H1 (cell line): ENCODE data around the gene BLVRA. TPM values are rescaled to one million over a fixed set of nuclear protein-coding genes. Genes with fewer than 3 reads are reported as not detected.
A peak's percentile ranks its signal among the peaks of the same experiment; 100 is the strongest.

ENCODE experiments used
- CTCF ChIA-PET: fragments of 300-600 bp; sonication (Branson Sonifier 250); formaldehyde crosslinking; loops from one replicate; lab custom pipeline; 2021; ENCODE audit not compliant: partially characterized antibody; lab: Charles Lee
- POLR2A ChIA-PET: fragments of 300-600 bp; sonication (Branson Sonifier 250); formaldehyde crosslinking; loops from one replicate; lab custom pipeline; 2021; ENCODE audit warnings: inconsistent platforms; ENCODE audit not compliant: partially characterized antibody; lab: Charles Lee
- DNase-seq, 2 experiments: peaks; one replicate each; pipeline versions ENCODE4 v3.0.0 to v3.0.0-alpha.2; 2010 to 2022; ENCODE audit warnings: low spot score in 2 of 2, low read depth in 1 of 2, mixed read lengths in 1 of 2
- FAIRE-seq: peaks from 2 replicates; lab custom pipeline; 2011; peaks lifted over from hg19 to GRCh38; lab: Jason Lieb, UNC
- H2AFZ ChIP-seq: 2 replicates; pipeline ENCODE4 v1.8.1; 2012; ENCODE audit warnings: low read length, inconsistent platforms
- H2AK5ac ChIP-seq: 2 replicates; pipeline ENCODE4 v1.6.1; 2013; ENCODE audit warnings: low read depth, low read length
- H2BK120ac ChIP-seq: replicated peaks from 2 replicates; pipeline ENCODE3; 2013; ENCODE audit warnings: low read depth, low read length, inconsistent platforms
- H2BK12ac ChIP-seq: 2 replicates; pipeline ENCODE4 v1.6.1; 2013; ENCODE audit warnings: low read depth, low read length
- H2BK15ac ChIP-seq: 2 replicates; pipeline ENCODE4 v1.6.1; 2013; ENCODE audit warnings: low read length
- H2BK20ac ChIP-seq: 2 replicates; pipeline ENCODE4 v1.6.1; 2013; ENCODE audit warnings: low read length
- H2BK5ac ChIP-seq: 2 replicates; pipeline ENCODE4 v1.6.1; 2013; ENCODE audit warnings: low read depth, low read length
- H3K14ac ChIP-seq: 2 replicates; pipeline ENCODE4 v1.6.1; 2013; ENCODE audit warnings: inconsistent platforms; ENCODE audit not compliant: insufficient read length
- H3K18ac ChIP-seq: 2 replicates; pipeline ENCODE4 v1.6.1; 2013; ENCODE audit warnings: low read length; ENCODE audit errors: extremely low read depth
- H3K23ac ChIP-seq: 2 replicates; pipeline ENCODE4 v1.6.1; 2013; ENCODE audit warnings: inconsistent platforms; ENCODE audit not compliant: insufficient read length
- H3K23me2 ChIP-seq: 2 replicates; pipeline ENCODE4 v1.6.1; 2013; ENCODE audit warnings: low read depth, low read length
- H3K27ac ChIP-seq: 2 replicates; pipeline ENCODE4 v1.6.1; 2011; ENCODE audit warnings: low read depth, low read length, inconsistent platforms
- H3K27me3 ChIP-seq, 4 experiments: replicated peaks in 1 of 4; 1 replicate in 1 of 4; 2 replicates in 3 of 4; pipeline versions ENCODE4 v1.6.1 to v1.8.1; 2011 to 2013; ENCODE audit warnings: low read length in 3 of 4, mild to moderate bottlenecking in 3 of 4, inconsistent platforms in 2 of 4, mixed read lengths in 2 of 4, moderate library complexity in 1 of 4; ENCODE audit not compliant: control insufficient read depth in 3 of 4, insufficient read depth in 3 of 4; ENCODE audit errors: extremely low read depth in 1 of 4
- H3K36me3 ChIP-seq, 4 experiments: 2 replicates each; pipeline versions ENCODE4 v1.6.1 to v1.8.1; 2011 to 2013; ENCODE audit warnings: mild to moderate bottlenecking in 4 of 4, low read length in 3 of 4, moderate library complexity in 2 of 4, control low read depth in 1 of 4, inconsistent platforms in 1 of 4; ENCODE audit not compliant: insufficient read depth in 4 of 4, control insufficient read depth in 2 of 4
- H3K4ac ChIP-seq: replicated peaks from 2 replicates; pipeline ENCODE3; 2013; ENCODE audit warnings: low read length, low read depth, mixed read lengths, inconsistent platforms; ENCODE audit not compliant: insufficient read length
- H3K4me1 ChIP-seq, 4 experiments: replicated peaks in 1 of 4; 1 replicate in 1 of 4; 2 replicates in 3 of 4; pipeline versions ENCODE4 v1.6.1 to v1.8.1; 2011 to 2013; ENCODE audit warnings: low read length in 3 of 4, inconsistent platforms in 2 of 4, mixed read lengths in 1 of 4; ENCODE audit not compliant: insufficient read depth in 4 of 4, control insufficient read depth in 3 of 4
- H3K4me2 ChIP-seq, 2 experiments: 2 replicates each; pipeline versions ENCODE4 v1.6.1 to v1.8.1; 2011 to 2013; ENCODE audit warnings: low read depth in 2 of 2, low read length in 2 of 2, control low read depth in 1 of 2, inconsistent platforms in 1 of 2, mild to moderate bottlenecking in 1 of 2; ENCODE audit not compliant: insufficient read depth in 1 of 2
- H3K4me3 ChIP-seq, 4 experiments: fragments of 200-600, 300-600 bp in 1 of 4; sonication (generic), shearing (Covaris generic), sonication (Bioruptor Twin) in 1 of 4; 2 replicates each; pipeline versions ENCODE4 v1.5.1 to v1.8.1; 2011 to 2016; ENCODE audit warnings: low read length in 4 of 4, low read depth in 3 of 4, control low read depth in 2 of 4, inconsistent platforms in 2 of 4, mild to moderate bottlenecking in 2 of 4, mixed read lengths in 1 of 4, moderate library complexity in 1 of 4; ENCODE audit not compliant: insufficient read depth in 2 of 4; ENCODE audit errors: extremely low read depth in 1 of 4
- H3K56ac ChIP-seq: replicated peaks from 2 replicates; pipeline ENCODE3; 2013; ENCODE audit warnings: low read depth, mild to moderate bottlenecking, mixed read lengths, low read length, inconsistent platforms; ENCODE audit not compliant: insufficient read length
- H3K79me1 ChIP-seq: 2 replicates; pipeline ENCODE4 v1.6.1; 2013; ENCODE audit warnings: low read depth, low read length, control low read depth
- H3K79me2 ChIP-seq, 2 experiments: 2 replicates each; pipeline versions ENCODE4 v1.6.1 to v1.8.1; 2012 to 2013; ENCODE audit warnings: low read length in 2 of 2, mild to moderate bottlenecking in 2 of 2, inconsistent platforms in 1 of 2; ENCODE audit not compliant: insufficient read depth in 2 of 2, control insufficient read depth in 1 of 2
- H3K9ac ChIP-seq, 4 experiments: replicated peaks in 1 of 4; 1 replicate in 1 of 4; 2 replicates in 3 of 4; pipeline versions ENCODE4 v1.6.1 to v1.8.1; 2011 to 2013; ENCODE audit warnings: low read depth in 3 of 4, low read length in 3 of 4, control low read depth in 2 of 4, mild to moderate bottlenecking in 2 of 4, moderate library complexity in 2 of 4, inconsistent platforms in 1 of 4; ENCODE audit errors: extremely low read depth in 1 of 4
- H3K9me3 ChIP-seq, 2 experiments: 2 replicates each; pipeline versions ENCODE4 v1.6.1 to v1.8.1; 2012 to 2013; ENCODE audit warnings: mild to moderate bottlenecking in 2 of 2, moderate library complexity in 2 of 2, control low read depth in 1 of 2, inconsistent platforms in 1 of 2, low read depth in 1 of 2, low read length in 1 of 2, mixed read lengths in 1 of 2; ENCODE audit not compliant: insufficient read depth in 2 of 2
- H4K20me1 ChIP-seq, 2 experiments: replicated peaks in 1 of 2; 2 replicates each; pipeline versions ENCODE3 to v1.8.1; 2011 to 2013; ENCODE audit warnings: inconsistent platforms in 2 of 2, low read length in 2 of 2, mild to moderate bottlenecking in 1 of 2; ENCODE audit not compliant: insufficient read depth in 2 of 2, control insufficient read depth in 1 of 2
- H4K5ac ChIP-seq: 2 replicates; pipeline ENCODE4 v1.6.1; 2013; ENCODE audit warnings: low read length, low read depth, mixed read lengths, inconsistent platforms; ENCODE audit not compliant: insufficient read length
- H4K8ac ChIP-seq: 2 replicates; pipeline ENCODE4 v1.8.0; 2013; ENCODE audit warnings: mild to moderate bottlenecking, moderate library complexity, low read length, inconsistent platforms; ENCODE audit not compliant: insufficient read depth; ENCODE audit errors: extremely low read depth
- H4K91ac ChIP-seq: replicated peaks from 2 replicates; pipeline ENCODE3; 2013; ENCODE audit warnings: low read length, mixed read lengths, inconsistent platforms; ENCODE audit not compliant: insufficient read length
- KDM4A ChIP-seq: IDR thresholded peaks from one replicate; pipeline ENCODE4 v1.7.1; 2012; ENCODE audit warnings: low read depth, mild to moderate bottlenecking, moderate library complexity, low read length, inconsistent platforms; ENCODE audit not compliant: severe bottlenecking
- KDM5A ChIP-seq: fragments of 200-600 bp; IDR thresholded peaks from 2 replicates; pipeline ENCODE4 v1.7.1; 2012; ENCODE audit warnings: mild to moderate bottlenecking, low read length, inconsistent platforms, mixed read lengths
- MAFK ChIP-seq: IDR thresholded peaks from 2 replicates; pipeline ENCODE4 v1.6.1; 2012; ENCODE audit warnings: low read depth, mild to moderate bottlenecking, improper control_type of control experiment, low read length
- SIRT6 ChIP-seq: IDR thresholded peaks from one replicate; pipeline ENCODE4 v1.7.1; 2012; ENCODE audit warnings: low read length, inconsistent platforms
- SUZ12 ChIP-seq: fragments of 200-600 bp; sonication (generic); IDR thresholded peaks from 2 replicates; pipeline ENCODE4 v1.6.1; 2012; ENCODE audit warnings: mild to moderate bottlenecking, inconsistent platforms, low read length, moderate library complexity, mixed read lengths
- WGBS, 2 experiments: shearing (Covaris generic) in 1 of 2; methylation state at CpG; one replicate each; pipeline versions ENCODE4 v1.1.6 to v1.1.7; 2013 to 2015; ENCODE audit warnings: low lambda C conversion rate in 2 of 2, mixed read lengths in 2 of 2, inconsistent platforms in 1 of 2, low coverage in 1 of 2, missing lambda C conversion rate in 1 of 2; ENCODE audit not compliant: insufficient replicate concordance in 2 of 2, insufficient coverage in 1 of 2, insufficient read length in 1 of 2; ENCODE audit errors: extremely low coverage in 1 of 2, missing lambda C conversion rate in 1 of 2; 5-methylcytosine and 5-hydroxymethylcytosine counted together
- polyA plus RNA-seq, 7 experiments: library from polyadenylated mRNA; depleted of rRNA in 3 of 7; stranded (reverse) in 5 of 7; unstranded in 2 of 7; fragments of >200 nt in 5 of 7; fragments of 200-250 nt in 2 of 7; gene quantifications; 1 replicate in 5 of 7; 2 replicates in 1 of 7; 4 replicates in 1 of 7; pipeline versions ENCODE4 v1.2.1 to v1.2.3, GENCODE V29; 2011 to 2013; ENCODE audit warnings: missing spikeins in 2 of 7, mixed read lengths in 2 of 7
- total RNA-seq: library from RNA; stranded (reverse); fragmentation: NEBNext Ultra II Directional; extraction: Animal tissue kit (Norgen Biotek cat#: 25700); gene quantifications from 2 replicates; pipeline ENCODE4 v1.2.1, GENCODE V29; 2021
- TF ChIP-seq, protein P1 (sequence below), 3 experiments: IDR thresholded peaks; 1 replicate in 2 of 3; 2 replicates in 1 of 3; pipeline versions ENCODE4 v1.5.1 to v1.6.1; 2011; ENCODE audit warnings: low read length in 3 of 3, mild to moderate bottlenecking in 3 of 3, inconsistent platforms in 2 of 3, low read depth in 1 of 3, moderate library complexity in 1 of 3; ENCODE audit not compliant: insufficient read depth in 1 of 3; ENCODE audit errors: control extremely low read depth in 1 of 3
- TF ChIP-seq, protein P2 (sequence below): IDR thresholded peaks from 2 replicates; pipeline ENCODE4 v1.6.1; 2011; ENCODE audit warnings: low read length, improper control_type of control experiment

BLVRA gene
- total and polyA plus RNA-seq, 2 of the 8 experiments (the other 6 are each of a cell fraction or from before 2014, with no cell fraction given), result 16.1 to 37.1 TPM

DNA sequence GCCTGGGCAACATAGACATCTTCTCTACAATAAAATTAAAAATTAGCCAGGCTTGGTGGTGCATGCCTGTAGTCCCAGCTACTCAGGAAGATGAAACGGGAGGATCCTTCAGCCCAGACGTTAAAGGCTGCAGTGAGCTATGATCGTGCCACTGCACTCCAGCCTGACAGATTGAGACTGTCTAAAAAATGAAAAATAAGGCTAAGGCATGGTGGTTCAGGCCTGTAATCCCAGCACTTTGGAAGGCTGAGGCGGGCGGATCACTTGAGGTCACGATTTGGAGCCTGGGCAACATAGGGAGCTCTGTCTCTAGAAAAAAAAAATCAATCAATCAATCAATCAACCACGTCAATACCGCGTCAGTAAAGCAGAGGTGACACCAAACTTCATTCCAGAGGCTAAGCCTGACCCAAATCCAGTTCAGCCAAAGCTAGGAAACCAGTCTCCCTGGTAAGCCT is 79.8 kb downstream of the BLVRA start:
- H3K23me2 ChIP-seq, result no peaks in the 10 kb centered on the region
- peaks cover 0 to 5% (median 3%) of the 10 kb centered on the region in 4 experiments; a peak in 3 of 7 replicates for H3K4me1 ChIP-seq
- H3K4me3 ChIP-seq, result peak overlapping the region in 2 of 4 experiments; percentile 15 to 27; a peak in 3 of 8 replicates
- no peaks in the 10 kb centered on the region for H3K36me3 ChIP-seq
- no peak overlapping the region for H2BK20ac ChIP-seq
- H4K5ac ChIP-seq, result no peak overlapping the region
- WGBS, 2 experiments, result 88% methylated on average over 9 of the region's 9 CpGs; no CpG with 5 or more reads in 1 of the 2 experiments
- 0 out of 2 replicates have a peak overlapping the region, but pooled peaks have one; percentile 5 for H2BK15ac ChIP-seq
- ChIA-PET CTCF (interaction anchor here (0.6 to 3.3 kb wide), 39 partner anchors 9 to 906 kb away, joined by 3 to 24 read pairs (median 4); partner anchors contain the start of genes COA1, MRPL32, PSMA2 and STK17A), POLR2A (interaction anchor here (1.2 to 1.6 kb wide), 2 partner anchors 10 to 256 kb away, joined by 3 to 5 read pairs; no protein-coding TSS in a partner anchor)
- no peak overlapping the region for H3K18ac ChIP-seq
- no peak overlapping the region for H2BK120ac ChIP-seq
- H3K27ac ChIP-seq, result no peak overlapping the region
- H2AFZ ChIP-seq, result peak overlapping the region; percentile 86
- no peak overlapping the region; the same call in 1 of the 2 replicates for H2BK12ac ChIP-seq
- FAIRE-seq (no peak), DNase-seq (no peak)
- no peak overlapping the region for H4K91ac ChIP-seq
- H3K79me1 ChIP-seq, result no peaks in the 10 kb centered on the region
- H4K20me1 ChIP-seq, result no peaks in the 10 kb centered on the region
- H2AK5ac ChIP-seq, result no peak overlapping the region
- no peaks in the 10 kb centered on the region for H3K9me3 ChIP-seq
- no peak overlapping the region for H3K4ac ChIP-seq
- H3K14ac ChIP-seq, result no peak overlapping the region
- peak overlapping the region; percentile 0 to 57; a peak in 2 of 4 replicates for H3K4me2 ChIP-seq
- H2BK5ac ChIP-seq, result no peak overlapping the region
- no peak overlapping the region for H3K9ac ChIP-seq
- H3K27me3 ChIP-seq, result no peaks in the 10 kb centered on the region
- H3K56ac ChIP-seq, result no peak overlapping the region
- no peaks in the 10 kb centered on the region for H3K79me2 ChIP-seq
- no peak overlapping the region for H3K23ac ChIP-seq
- H4K8ac ChIP-seq, result no peak overlapping the region
- no peak for TF ChIP-seq SIRT6
- TF ChIP-seq, protein P1, sequence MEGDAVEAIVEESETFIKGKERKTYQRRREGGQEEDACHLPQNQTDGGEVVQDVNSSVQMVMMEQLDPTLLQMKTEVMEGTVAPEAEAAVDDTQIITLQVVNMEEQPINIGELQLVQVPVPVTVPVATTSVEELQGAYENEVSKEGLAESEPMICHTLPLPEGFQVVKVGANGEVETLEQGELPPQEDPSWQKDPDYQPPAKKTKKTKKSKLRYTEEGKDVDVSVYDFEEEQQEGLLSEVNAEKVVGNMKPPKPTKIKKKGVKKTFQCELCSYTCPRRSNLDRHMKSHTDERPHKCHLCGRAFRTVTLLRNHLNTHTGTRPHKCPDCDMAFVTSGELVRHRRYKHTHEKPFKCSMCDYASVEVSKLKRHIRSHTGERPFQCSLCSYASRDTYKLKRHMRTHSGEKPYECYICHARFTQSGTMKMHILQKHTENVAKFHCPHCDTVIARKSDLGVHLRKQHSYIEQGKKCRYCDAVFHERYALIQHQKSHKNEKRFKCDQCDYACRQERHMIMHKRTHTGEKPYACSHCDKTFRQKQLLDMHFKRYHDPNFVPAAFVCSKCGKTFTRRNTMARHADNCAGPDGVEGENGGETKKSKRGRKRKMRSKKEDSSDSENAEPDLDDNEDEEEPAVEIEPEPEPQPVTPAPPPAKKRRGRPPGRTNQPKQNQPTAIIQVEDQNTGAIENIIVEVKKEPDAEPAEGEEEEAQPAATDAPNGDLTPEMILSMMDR (IDR thresholded peaks at IDR 0.05; ENCODE audit: control extremely low read depth in 1 of 3, insufficient read depth in 1 of 3, low read depth in 1 of 3, low read length in 3 of 3), result no peak
- TF ChIP-seq KDM5A, result no peak
- TF ChIP-seq, protein P2, sequence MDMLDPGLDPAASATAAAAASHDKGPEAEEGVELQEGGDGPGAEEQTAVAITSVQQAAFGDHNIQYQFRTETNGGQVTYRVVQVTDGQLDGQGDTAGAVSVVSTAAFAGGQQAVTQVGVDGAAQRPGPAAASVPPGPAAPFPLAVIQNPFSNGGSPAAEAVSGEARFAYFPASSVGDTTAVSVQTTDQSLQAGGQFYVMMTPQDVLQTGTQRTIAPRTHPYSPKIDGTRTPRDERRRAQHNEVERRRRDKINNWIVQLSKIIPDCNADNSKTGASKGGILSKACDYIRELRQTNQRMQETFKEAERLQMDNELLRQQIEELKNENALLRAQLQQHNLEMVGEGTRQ, result no peak
- no peak for TF ChIP-seq MAFK
- no peak for TF ChIP-seq SUZ12
- TF ChIP-seq KDM4A, result no peak
